GM15510 (cell line): ENCODE data around the gene FGF14.

Experiments used
- POLR2A ChIP-seq: IDR thresholded peaks from 3 replicates; pipeline ENCODE4 v1.6.1; 2011; ENCODE audit warnings: borderline replicate concordance; ENCODE audit not compliant: insufficient read length; ENCODE audit errors: extremely low read depth

The FGF14 gene

DNA sequence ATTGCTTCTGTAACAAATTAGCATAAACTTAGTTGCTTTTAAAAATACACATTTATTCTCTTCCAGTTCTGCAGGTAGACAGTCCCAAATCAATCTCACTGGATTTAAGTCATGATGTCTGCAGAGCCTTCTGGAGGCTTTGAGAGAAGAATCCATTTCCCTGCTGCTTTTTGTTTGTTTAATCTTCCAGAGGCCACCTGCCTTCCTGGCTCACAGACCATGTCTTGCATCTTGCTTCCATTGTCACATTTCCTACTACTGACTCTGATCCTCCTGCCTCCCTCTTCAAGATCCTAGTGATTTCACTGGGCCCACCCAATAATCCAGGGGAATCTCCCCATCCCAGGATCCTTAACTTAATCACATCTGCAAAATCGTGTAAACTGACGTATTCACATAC is 476.1 kb downstream of the FGF14 start:
- TF ChIP-seq POLR2A: no peak

DNA sequence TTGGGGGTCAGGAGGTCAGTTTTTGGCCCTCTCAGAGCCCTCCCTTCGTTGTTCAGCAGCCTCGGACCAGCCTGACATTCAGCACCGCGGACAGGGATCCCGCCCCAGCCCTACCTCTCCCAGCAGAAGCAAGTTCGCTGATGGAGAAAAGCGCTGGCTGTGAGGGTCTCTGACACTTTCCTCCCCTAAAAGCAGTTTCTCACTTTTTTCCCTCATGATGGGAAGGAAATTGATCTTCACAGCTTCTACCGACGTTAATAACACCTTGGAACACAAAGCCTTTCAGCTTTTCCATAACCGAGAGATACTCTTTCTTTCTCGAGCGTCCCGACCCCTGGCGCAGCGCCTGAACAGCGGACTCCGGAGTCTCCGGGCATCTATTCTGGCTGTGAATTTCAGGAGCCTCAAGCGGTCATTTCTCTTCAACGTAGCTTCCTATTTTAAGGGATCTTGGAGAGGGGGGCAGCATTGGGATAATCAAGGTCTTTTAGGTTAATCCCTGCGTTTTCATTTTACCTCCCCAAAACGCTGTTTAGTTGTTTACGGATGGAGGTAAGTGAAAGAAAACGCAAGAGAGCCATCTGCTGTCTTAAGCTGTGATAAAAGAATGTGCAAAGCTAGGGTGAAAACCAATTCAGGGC is 482.2 kb downstream of the FGF14 start:
- no peak for TF ChIP-seq POLR2A

DNA sequence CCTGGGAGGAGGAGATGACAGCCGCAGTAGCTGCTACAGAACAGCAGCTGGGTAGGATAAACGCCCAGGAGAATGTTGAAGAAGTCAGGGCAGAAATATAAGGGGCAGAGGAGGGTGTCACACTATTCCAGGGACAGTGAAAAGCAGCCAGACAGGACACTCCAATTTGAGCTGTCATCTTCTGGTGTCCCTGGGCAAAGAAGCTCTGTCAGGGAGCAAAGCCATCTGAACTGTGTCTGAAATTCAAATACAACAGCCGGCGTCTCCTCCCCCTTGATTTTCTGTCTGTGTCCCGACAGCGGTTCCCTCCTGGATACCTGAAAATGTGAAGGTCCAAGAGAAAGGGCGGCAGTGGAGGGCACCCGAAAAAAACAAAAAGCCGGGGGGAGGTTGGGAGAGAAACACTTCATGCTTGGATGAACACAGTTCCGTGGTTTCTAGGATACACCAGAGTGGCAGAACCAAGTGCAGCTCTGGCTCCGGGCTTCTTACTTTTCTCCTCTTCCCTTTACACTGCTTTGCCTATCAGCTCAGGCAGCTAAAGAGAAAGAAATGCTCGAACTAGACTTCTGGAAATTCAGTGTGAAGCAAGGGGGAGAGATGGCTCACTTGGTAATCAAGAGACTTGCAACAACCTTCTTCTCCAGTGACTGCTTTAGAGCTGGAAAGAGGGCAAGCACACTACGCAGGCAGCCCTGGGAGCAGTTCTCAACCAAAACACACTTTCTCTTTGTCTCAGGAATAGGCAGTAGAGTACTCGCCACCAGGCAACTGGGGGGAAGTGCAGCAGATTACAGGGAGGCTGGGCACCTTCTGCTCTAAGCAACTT is 483.8 kb downstream of the FGF14 start:
- TF ChIP-seq POLR2A: no peak

DNA sequence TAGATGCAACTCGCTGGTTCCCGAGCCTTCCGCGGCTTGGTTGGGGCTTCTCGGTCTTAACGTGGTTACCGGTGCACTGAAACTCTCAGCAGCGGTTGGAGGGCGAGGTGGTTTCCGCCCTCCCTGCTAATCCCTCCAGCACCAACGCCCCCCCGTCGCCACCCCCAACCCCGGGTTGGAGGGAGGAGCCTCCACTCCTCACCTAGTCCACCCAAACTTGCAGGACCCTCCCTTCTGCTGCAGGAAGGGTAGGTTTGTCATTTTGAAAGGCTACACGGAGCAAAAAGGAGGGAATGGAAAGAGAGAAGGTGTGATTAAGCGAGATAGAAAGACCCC is 484.4 kb downstream of the FGF14 start:
- no peak for TF ChIP-seq POLR2A

DNA sequence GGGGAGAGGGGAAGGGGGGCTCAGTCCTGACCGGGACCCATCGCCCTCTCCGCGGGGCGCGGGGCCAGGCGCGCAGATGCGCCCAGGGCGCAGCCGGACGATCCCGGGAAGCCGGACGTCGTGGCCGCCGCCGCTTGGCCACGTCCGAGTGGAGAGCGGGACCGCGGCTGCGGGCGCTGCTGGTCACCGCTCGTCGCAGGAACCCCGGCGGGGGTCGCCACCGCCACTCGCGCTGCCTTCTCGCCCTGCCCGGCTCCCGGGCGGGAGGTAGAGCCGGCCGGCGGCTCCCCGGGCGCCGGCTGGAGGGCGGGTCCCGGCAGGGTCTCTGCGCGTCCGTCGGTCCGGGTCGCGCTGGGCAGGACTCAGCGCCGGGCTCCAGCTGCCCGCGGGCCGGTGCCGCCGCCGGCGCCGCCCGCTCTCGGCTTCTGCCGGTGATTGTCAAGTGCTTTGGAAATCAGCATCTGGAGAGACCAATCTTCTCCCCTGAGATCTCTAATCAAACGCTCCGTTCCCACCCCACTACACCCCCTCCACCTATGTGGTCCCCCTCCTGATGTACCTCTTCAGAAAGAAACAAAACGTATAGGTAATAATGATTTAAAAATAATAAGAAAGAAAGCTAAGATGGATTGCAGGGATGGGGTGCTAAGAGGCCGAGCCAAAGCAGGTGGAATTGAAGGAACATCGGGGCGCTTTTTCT is 484.9 kb downstream of the FGF14 start:
- TF ChIP-seq POLR2A: no peak

DNA sequence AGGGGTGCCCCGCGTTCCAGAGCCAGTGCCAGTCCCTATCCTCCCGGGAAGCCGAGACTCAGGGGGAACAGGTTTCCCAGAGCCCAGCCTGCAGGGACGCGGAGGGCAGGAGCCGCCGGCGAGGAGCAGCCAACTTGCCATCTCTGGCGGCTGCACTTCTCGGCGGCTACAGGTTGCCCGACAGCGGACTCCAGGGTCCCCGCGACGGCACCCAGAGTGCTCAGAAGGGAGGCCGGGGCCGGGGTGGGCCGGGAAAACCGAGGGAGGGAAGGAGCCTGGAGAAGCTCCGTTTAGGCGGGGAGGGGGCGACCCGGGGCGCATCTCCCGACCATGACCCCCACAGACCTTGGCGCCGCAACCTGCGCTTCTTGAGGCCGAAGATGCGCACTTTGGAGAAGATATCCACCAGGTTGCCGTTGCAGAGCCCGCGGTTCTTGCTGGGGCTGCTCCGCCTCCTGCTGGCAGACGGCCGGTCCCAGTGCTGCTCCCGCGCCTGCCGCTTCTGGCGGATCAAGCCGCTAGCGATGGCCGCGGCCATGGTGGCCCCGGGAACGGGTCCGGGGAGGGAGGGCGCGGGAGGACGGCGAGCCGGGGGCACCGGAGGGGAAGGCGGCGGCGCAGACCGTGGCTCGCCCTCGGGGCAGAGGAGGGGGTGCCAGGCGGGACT is 485.6 kb downstream of the FGF14 start:
- no peak for TF ChIP-seq POLR2A

DNA sequence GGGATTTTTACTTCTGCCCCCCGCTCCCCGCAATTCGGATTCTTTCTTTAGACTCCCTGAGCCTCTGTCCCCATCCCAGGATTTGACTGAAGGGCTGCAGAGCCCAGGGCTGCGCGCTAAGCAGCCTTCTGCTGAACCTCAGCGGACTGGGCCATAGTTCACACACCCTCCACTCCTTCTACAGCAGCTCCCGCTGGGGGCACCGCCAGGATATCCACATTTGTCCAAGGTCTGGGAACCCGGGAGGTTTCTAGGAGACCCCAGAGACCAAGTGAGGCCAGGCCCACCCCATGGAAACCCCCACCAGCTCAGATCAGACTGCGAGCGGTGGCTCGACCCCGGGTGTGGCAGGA is 486.1 kb downstream of the FGF14 start:
- TF ChIP-seq POLR2A: no peak

DNA sequence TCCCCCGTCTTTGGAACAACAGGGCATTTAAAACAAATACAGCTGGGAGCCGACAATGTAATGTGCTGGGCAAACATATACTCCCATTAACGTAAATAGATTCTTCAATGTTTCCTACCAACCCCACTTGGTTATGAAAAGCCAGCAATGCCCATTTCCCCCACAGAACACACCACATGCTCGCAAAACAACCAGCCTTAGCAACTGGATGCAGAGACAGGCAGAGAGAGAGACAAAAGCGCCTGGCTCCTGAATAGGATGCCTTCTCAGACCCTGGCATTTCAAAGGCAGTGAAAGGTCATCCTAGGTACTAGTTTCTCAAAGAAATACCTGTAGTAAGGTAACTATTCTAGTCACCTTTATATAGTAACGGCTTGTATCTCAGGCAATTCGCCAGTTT is 486.5 kb downstream of the FGF14 start:
- TF ChIP-seq POLR2A: no peak

DNA sequence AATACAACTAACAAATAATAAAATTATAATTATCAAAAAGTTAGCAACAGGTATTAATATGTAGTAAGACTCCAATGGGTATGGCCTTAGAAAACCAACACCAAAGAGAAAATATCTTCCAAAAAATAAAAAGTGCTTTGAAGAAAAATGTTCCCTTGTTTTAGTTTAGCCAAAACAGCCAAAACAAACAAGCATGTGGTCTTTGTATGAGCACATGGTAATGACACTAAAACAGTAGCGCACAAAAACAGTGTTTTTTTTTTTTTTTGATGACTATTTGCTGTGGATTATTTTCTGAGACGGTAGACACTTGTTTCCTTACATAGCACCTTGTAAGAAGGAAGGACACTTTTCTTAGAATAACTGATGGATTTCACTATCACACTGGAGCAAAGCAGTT is 490.1 kb downstream of the FGF14 start:
- TF ChIP-seq POLR2A: no peak

DNA sequence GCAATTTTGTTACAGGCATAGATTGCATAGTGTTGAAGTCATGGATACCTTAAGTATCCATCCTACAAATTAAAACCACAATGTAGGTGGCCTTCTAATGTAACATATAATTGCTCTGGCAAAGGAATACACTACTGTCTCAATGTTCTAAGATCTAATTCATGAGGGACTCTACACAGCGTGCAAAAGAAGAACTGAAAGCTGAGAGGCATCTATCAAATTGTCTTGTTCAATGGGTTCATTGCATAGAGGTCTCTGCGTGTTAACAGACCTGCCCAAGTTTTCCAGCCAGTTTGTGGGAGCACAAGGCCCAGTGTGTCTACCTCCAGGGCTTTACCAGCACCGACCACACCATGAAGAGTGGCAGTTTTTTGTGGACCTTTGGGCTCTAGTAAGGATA is 498.0 kb downstream of the FGF14 start:
- TF ChIP-seq POLR2A: no peak

DNA sequence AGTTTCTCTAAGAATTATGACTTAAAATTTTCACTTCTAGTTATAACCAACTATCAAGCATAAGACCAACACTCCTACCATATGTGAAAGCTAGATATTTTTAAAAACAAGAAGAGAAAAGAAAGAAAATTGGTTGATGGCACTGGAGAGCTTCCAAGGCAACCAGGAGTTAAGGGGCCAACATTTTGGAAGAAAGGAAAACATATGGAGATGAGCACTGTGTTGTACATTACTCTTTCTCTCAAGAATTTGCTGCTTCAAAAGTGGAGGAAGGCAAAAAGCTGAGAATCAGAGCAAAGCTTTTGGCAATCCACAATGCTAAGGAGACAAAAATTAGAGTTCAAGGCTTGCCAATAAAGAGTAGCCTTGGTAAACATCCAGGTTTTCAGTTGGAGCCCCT is 503.2 kb downstream of the FGF14 start:
- no peak for TF ChIP-seq POLR2A

DNA sequence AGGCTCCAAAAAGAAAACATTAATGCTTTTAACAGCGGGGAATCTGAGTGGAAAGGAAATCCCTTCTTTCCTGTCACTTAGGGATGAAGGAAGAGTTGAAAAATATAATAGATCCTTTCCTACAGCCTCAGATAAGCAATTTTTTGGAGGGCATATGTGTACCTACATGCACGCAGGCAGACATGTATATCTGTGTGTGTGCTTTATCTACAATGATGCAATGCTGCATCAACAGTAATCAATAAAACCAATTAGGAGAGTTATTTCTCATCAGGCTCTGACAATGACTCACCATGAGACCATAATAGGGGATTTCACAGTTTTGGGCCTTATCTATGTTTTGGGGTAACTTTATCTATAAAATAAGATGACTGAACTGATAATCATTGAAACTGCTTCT is 505.3 kb downstream of the FGF14 start:
- TF ChIP-seq POLR2A: no peak

DNA sequence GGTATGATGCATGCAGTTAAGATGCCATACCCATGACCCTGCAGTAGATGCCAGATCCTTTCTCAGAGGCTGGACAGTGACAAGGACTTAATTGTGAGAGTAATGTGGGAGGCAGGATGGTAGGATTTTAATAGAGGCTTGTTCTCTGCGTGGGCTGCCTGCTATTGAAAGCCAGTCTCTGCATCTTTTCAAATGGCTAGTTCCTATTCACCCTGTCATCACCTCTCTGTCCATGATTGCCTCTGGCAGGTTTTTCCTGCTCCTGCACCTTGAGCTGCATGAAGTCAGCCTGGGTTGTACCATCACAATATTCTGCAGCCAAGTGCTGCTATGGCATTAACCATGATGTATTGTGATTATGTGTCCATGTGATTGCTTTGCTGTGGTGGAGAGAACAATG is 508.8 kb downstream of the FGF14 start:
- TF ChIP-seq POLR2A: no peak

DNA sequence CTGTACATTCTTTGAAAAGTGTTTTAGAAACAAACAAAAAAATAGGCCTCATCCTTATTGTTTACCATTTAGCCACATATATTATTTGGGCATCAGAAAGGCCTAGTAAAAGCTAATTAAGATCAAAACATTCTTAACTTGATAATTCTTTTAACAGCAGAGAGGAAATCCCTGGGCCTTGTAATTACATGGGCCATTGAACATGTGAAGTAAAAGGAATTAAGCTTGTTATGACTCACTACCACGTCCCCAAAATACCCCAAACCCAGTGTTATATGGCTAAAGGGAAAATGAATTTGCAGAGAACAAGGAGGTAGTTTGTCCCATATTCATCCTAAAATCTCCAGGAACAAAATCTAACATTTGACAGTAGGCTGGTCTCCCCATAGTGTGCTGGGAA is 509.6 kb downstream of the FGF14 start:
- no peak for TF ChIP-seq POLR2A

DNA sequence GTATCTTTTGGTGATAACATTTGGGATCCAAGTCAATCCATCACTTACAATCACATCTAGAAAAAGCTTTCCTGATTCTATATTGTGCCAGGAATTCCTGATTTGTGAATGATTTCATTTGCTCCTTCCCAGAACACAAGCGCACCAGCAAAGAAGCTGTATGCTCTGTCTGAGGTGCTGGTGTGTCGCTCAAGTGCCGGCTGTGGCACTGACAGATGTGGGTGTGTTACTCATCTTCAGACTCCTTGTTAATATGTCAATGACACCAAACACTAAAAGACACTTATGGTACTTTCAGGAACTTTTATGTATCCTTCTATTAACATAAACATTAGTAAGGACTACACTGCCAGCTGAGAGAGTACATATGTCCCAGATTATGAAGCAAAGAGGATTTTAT is 520.3 kb downstream of the FGF14 start:
- TF ChIP-seq POLR2A: no peak
